Measurements from ENCODE around the gene B4GALNT3. TPM values are rescaled to one million over a fixed set of nuclear protein-coding genes. Genes with fewer than 3 reads are reported as not detected.

The B4GALNT3 gene
- total and polyA plus RNA-seq, 7 donors: 0.21 to 4.0 (median 0.57) TPM

DNA sequence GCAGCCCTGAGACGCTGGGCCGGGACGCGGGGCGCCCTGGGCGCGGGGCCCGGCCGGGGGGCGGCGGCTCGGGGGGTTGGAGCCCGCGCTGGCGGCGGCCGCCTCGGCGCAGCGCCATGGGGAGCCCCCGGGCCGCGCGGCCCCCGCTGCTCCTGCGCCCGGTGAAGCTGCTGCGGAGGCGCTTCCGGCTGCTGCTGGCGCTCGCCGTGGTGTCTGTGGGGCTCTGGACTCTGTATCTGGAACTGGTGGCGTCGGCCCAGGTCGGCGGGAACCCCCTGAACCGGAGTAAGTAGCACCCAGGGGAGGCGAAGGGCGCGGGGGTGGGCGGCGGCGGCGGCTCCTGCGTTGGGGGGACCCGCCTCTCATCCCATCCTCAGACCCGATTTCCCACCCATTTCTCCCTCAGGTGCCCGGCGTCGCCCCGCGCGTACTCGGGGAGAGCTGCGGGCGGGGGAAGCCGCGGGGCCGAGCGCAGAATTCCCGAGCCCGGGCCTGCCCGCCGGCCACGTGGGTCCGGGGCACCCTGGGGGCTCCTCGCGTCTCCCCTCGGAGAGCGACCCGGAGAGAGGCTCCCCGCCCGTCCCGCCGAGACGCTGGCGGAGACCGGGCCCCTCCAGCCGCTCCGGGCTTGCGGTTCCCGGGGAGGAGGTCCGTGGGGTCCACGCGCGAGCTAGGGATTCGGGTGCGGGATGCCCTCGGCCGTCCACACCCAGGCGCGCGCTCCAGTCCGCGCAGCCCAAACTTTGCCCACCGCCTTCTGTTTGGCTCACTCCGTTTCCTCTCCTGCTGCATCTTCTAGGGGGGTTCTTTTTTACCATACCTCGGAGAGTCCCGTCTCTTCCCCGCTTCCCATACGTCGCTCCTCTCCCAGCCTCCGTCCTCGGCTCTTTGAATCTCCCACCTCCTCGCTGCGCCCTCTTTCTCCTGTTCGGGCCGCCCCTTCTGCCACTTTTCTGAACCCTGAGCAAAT, 807 bp downstream of the B4GALNT3 start:
- Histone ChIP-seq H3K9me3 (no peaks in the 10 kb centered on the region), H3K36me3 (ENCODE audit: insufficient read depth in 1 of 2, low read depth in 1 of 2) (no peaks in the 10 kb centered on the region), H3K4me3 (peak overlapping the region; percentile 69), H3K27ac (no peak overlapping the region), H3K4me1 (peaks cover 12% of the 10 kb centered on the region), H3K27me3 (ENCODE audit: insufficient read depth in 3 of 3, low read length in 2 of 3) (peaks cover 0 to 22% (median 9%) of the 10 kb centered on the region in 3 donors)
- TF ChIP-seq CTCF (IDR thresholded peaks at IDR 0.05): no peak
- 7 to 14% (median 10%) methylated on average over 42 to 104 of the region's 109 CpGs for WGBS, 3 donors
- intact Hi-C loops (cut with DNase I): no loop called here
- DNase-seq (peak; percentile 33 to 62), ATAC-seq (peak; percentile 11 to 48 (median 29))

DNA sequence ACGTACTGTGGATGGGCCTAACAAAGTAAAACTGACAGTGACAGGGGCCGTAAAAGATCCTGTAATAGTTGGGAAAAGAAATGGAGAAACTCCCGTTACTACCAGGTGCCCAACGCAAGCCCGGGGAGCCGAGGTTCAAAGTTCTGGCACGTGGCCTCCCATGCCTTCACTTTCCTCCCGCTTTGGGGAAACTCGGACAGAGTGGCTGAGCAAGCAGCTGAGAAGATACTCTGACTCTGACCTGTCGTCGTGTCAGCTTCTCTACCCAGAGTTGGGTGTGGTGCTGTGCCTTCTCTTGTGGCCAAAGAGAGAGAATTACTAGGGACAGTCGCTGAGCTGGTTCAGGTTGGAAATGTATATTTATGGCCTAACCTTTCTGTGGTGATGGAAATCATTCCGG, 1.7 kb downstream of the B4GALNT3 start:
- DNase-seq: no peak
- Histone ChIP-seq H3K4me3 (peak overlapping the region; percentile 69), H3K4me1 (peaks cover 12% of the 10 kb centered on the region), H3K36me3 (ENCODE audit: insufficient read depth in 1 of 2, low read depth in 1 of 2) (no peaks in the 10 kb centered on the region), H3K27ac (no peak overlapping the region), H3K27me3 (ENCODE audit: insufficient read depth in 3 of 3, low read length in 2 of 3) (peaks cover 0 to 22% (median 9%) of the 10 kb centered on the region in 3 donors), H3K9me3 (no peaks in the 10 kb centered on the region)
- ATAC-seq: no peak
- intact Hi-C loops (cut with DNase I): no loop called here
- WGBS, 3 donors: 73 to 75% (median 73%) methylated on average over 13 of the region's 13 CpGs
- TF ChIP-seq CTCF (IDR thresholded peaks at IDR 0.05): no peak

DNA sequence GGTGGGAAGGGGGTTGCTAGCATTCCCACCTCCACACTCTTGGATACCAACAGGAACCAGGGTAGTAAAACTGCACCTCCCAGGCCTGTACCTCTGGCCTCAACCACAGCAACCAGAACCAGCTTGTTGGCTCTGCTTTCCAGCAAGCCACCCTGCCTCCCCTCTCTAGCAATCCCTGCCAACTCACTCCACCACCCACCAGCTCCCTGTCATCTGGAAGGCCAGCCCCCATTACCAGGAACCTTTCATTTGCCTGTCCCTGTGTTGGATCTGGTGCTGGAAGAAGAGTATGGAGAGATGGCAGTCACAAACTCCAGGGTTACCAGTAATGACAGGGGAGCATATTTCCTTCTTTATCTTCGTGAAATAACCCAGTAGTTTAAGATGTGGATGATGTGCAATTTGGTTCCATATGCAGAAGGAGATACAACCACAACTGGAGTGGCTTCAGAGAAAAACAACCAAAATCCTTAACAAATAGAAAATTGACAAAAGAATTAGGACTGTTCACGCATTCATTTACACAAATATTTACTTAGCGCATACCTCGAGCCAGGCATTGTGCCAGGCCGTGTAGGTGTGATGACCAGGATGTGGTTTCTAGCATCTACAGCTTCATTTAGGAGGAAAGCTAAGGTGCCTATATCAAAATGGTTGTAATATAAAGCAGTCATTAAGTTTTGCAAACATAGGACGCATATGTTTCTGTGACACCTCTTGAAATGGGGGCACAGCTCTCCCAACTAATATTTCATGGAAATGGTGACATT, 3.4 kb downstream of the B4GALNT3 start:
- no peaks in the 10 kb centered on the region for H3K9me3 ChIP-seq
- no peak overlapping the region for H3K27ac ChIP-seq
- WGBS, 3 donors: 90% methylated on average over 6 of the region's 6 CpGs
- no peaks in the 10 kb centered on the region for H3K36me3 ChIP-seq (ENCODE audit: insufficient read depth in 1 of 2, low read depth in 1 of 2)
- ATAC-seq (no peak), DNase-seq (no peak)
- intact Hi-C loops (cut with DNase I): no loop called here
- H3K27me3 ChIP-seq (ENCODE audit: insufficient read depth in 3 of 3, low read length in 2 of 3): peaks cover 0 to 22% (median 7%) of the 10 kb centered on the region in 3 donors
- H3K4me1 ChIP-seq: peaks cover 12% of the 10 kb centered on the region
- no peak for TF ChIP-seq CTCF (IDR thresholded peaks at IDR 0.05)
- H3K4me3 ChIP-seq: no peak overlapping the region

DNA sequence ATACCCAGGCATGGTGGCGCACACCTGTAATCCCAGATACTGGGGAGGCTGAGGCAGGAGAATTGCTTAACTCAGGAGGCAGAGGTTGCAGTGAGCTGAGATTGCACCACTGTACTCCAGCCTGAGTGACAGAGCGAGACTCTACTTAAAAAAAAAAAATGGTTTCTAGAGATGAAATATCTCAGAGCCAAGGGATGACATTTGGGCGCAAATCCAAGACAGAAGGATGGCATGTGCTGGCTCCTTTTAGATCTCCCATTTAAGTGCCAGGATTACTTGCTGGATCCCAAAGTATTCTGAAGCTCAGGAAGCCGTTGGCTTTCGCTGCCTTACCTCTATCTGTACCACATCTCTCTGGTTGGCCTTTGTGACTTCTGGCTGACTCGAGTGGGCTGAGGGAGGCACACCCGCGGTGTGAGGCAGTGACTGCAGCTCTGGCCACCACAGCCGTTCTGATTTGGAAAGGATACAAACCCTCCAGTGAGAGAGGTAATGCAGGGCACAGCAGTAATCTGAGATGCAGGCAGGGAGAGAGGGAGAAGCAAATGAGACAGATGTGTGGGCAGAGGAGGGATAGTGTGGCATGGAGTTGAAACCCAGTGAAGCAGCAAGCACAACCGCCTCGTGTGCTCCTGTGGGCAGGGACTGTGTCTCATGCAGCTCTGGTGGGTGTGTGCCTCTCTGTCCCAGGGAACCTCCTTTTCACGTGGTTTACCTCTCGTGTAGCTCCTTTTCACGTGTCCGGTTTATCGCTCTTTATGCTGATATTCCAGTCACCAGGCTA, 4.9 kb downstream of the B4GALNT3 start:
- TF ChIP-seq CTCF (IDR thresholded peaks at IDR 0.05): no peak
- 32 to 40% (median 33%) methylated on average over 14 to 16 of the region's 16 CpGs for WGBS, 3 donors
- intact Hi-C loops (cut with DNase I): no loop called here
- ATAC-seq (peak; percentile 75 to 90 (median 86)), DNase-seq (peak in 1 of 2 donors; percentile 52)
- H3K4me1 ChIP-seq: peaks cover 8% of the 10 kb centered on the region
- peaks cover 0 to 9% (median 3%) of the 10 kb centered on the region in 3 donors for H3K27me3 ChIP-seq (ENCODE audit: insufficient read depth in 3 of 3, low read length in 2 of 3)
- peak overlapping the region; percentile 63 for H3K27ac ChIP-seq
- peak overlapping the region; percentile 30 for H3K4me3 ChIP-seq
- no peaks in the 10 kb centered on the region for H3K36me3 ChIP-seq (ENCODE audit: insufficient read depth in 1 of 2, low read depth in 1 of 2)
- no peaks in the 10 kb centered on the region for H3K9me3 ChIP-seq
